SK-N-SH (cell line): Measurements from ENCODE around the gene ELMO3. TPM values are rescaled to one million over a fixed set of nuclear protein-coding genes. Genes with fewer than 3 reads are reported as not detected.

Source experiments
- CTCF ChIA-PET: fragments of 300-600, 350-600 bp; formaldehyde crosslinking; extraction: SDS; loops from one replicate; lab custom pipeline; 2021; lab: Yijun Ruan, JAX
- POLR2A ChIA-PET: fragments of 350-600 bp; sonication (Branson Sonifier 250); formaldehyde crosslinking; extraction: SDS; loops from one replicate; lab custom pipeline; 2020; ENCODE audit warnings: antibody characterized with exemption, inconsistent platforms; lab: Yijun Ruan, JAX
- DNase-seq: peaks from one replicate; pipeline ENCODE4 v3.0.0; 2012
- H2AFZ ChIP-seq: fragments of 200-600 bp; sonication (generic); 2 replicates; pipeline ENCODE4 v1.8.1; 2016; ENCODE audit warnings: antibody characterized with exemption, mild to moderate bottlenecking, low read depth
- H3F3A ChIP-seq: fragments of 200-600 bp; sonication (generic); replicated peaks from 2 replicates; pipeline ENCODE3; 2016; ENCODE audit warnings: antibody characterized with exemption, mild to moderate bottlenecking; ENCODE audit not compliant: insufficient read depth
- H3K27ac ChIP-seq, 2 experiments: fragments of 200-500 bp in 1 of 2; fragments of 200-600 bp in 1 of 2; sonication (Bioruptor generic) in 1 of 2; sonication (generic), shearing (Covaris generic) in 1 of 2; 2 replicates each; pipeline versions ENCODE4 v1.5.1 to v1.6.1; 2014 to 2016; ENCODE audit warnings: low read depth in 2 of 2, inconsistent platforms in 1 of 2, low read length in 1 of 2, mild to moderate bottlenecking in 1 of 2, mixed read lengths in 1 of 2
- H3K27me3 ChIP-seq: fragments of 200-600 bp; sonication (generic), shearing (Covaris generic); 2 replicates; pipeline ENCODE4 v1.6.1; 2016; ENCODE audit warnings: mixed run types; ENCODE audit not compliant: insufficient read depth
- H3K36me3 ChIP-seq, 2 experiments: fragments of 200-500 bp in 1 of 2; fragments of 200-600 bp in 1 of 2; sonication (Bioruptor generic) in 1 of 2; sonication (generic) in 1 of 2; replicated peaks in 1 of 2; 2 replicates each; pipeline versions ENCODE3 to v1.5.1; 2014 to 2016; ENCODE audit warnings: low read length in 1 of 2, mild to moderate bottlenecking in 1 of 2; ENCODE audit not compliant: insufficient read depth in 2 of 2, control insufficient read depth in 1 of 2
- H3K4me1 ChIP-seq, 2 experiments: fragments of 200-500 bp in 1 of 2; fragments of 200-600 bp in 1 of 2; sonication (Bioruptor generic) in 1 of 2; sonication (generic), shearing (Covaris generic) in 1 of 2; 2 replicates each; pipeline versions ENCODE4 v1.5.1 to v1.6.1; 2014 to 2016; ENCODE audit warnings: low read depth in 1 of 2, low read length in 1 of 2, mixed run types in 1 of 2; ENCODE audit not compliant: insufficient read depth in 2 of 2, control insufficient read depth in 1 of 2
- H3K4me2 ChIP-seq: fragments of 200-600 bp; sonication (generic), shearing (Covaris generic); 2 replicates; pipeline ENCODE4 v1.6.1; 2017; ENCODE audit warnings: mixed run types
- H3K4me3 ChIP-seq, 2 experiments: fragments of 200-500 bp in 1 of 2; fragments of 200-600 bp in 1 of 2; sonication (Bioruptor generic) in 1 of 2; sonication (generic), shearing (Covaris generic) in 1 of 2; 2 replicates each; pipeline versions ENCODE4 v1.5.1 to v1.8.1; 2014 to 2016; ENCODE audit warnings: low read depth in 2 of 2, inconsistent platforms in 1 of 2, low read length in 1 of 2, mild to moderate bottlenecking in 1 of 2, mixed read lengths in 1 of 2, moderate library complexity in 1 of 2
- H3K79me2 ChIP-seq: fragments of 200-600 bp; sonication (generic); 2 replicates; pipeline ENCODE4 v1.8.1; 2017; ENCODE audit warnings: mild to moderate bottlenecking; ENCODE audit not compliant: insufficient read depth
- H3K9ac ChIP-seq: fragments of 200-600 bp; sonication (generic); 2 replicates; pipeline ENCODE4 v1.6.1; 2017; ENCODE audit warnings: mixed run types
- H3K9me2 ChIP-seq: fragments of 200-600 bp; sonication (generic); 2 replicates; pipeline ENCODE4 v1.6.1; 2017; ENCODE audit warnings: mixed run types
- H3K9me3 ChIP-seq: fragments of 200-600 bp; sonication (generic); 2 replicates; pipeline ENCODE4 v1.6.1; 2017; ENCODE audit warnings: mixed run types, mild to moderate bottlenecking, moderate library complexity
- H4K20me1 ChIP-seq: fragments of 200-600 bp; sonication (generic); 2 replicates; pipeline ENCODE4 v1.6.1; 2017; ENCODE audit warnings: mild to moderate bottlenecking, mixed run types; ENCODE audit not compliant: insufficient read depth
- CHD2 ChIP-seq: fragments of 150-350 bp; IDR thresholded peaks from 2 replicates; pipeline ENCODE4 v1.6.1; 2018; ENCODE audit warnings: low read length; ENCODE audit not compliant: partially characterized antibody
- FOSL2 ChIP-seq: IDR thresholded peaks from 2 replicates; pipeline ENCODE4 v1.4.0; 2012; ENCODE audit warnings: low read depth, mild to moderate bottlenecking, moderate library complexity, borderline replicate concordance
- FOXJ3 ChIP-seq: sonication (generic); formaldehyde crosslinking; IDR thresholded peaks from 2 replicates; pipeline ENCODE4 v1.5.1; 2020; ENCODE audit warnings: mild to moderate bottlenecking, missing genetic modification reagents
- GABPA ChIP-seq: IDR thresholded peaks from 2 replicates; pipeline ENCODE4 v1.4.0; 2012; ENCODE audit warnings: low read depth, mild to moderate bottlenecking
- JUND ChIP-seq: IDR thresholded peaks from 2 replicates; pipeline ENCODE4 v1.4.0; 2012
- MEF2A ChIP-seq: IDR thresholded peaks from 2 replicates; pipeline ENCODE4 v1.4.0; 2012; ENCODE audit warnings: low read depth, borderline replicate concordance
- MXI1 ChIP-seq: IDR thresholded peaks from 2 replicates; pipeline ENCODE4 v1.6.1; 2012; ENCODE audit warnings: mild to moderate bottlenecking, low read depth, low read length, improper control_type of control experiment
- NFIC ChIP-seq: IDR thresholded peaks from 2 replicates; pipeline ENCODE4 v1.4.0; 2012; ENCODE audit warnings: borderline replicate concordance
- POLR2AphosphoS5 ChIP-seq: IDR thresholded peaks from 2 replicates; pipeline ENCODE4 v1.6.1; 2012; ENCODE audit warnings: low read depth, low read length
- RAD21 ChIP-seq: IDR thresholded peaks from 2 replicates; pipeline ENCODE4 v1.6.1; 2012; ENCODE audit warnings: mild to moderate bottlenecking, low read length
- RFX5 ChIP-seq: IDR thresholded peaks from 2 replicates; pipeline ENCODE4 v1.6.1; 2012; ENCODE audit warnings: mild to moderate bottlenecking, improper control_type of control experiment, low read length
- WGBS: methylation state at CpG from one replicate; pipeline ENCODE4 v1.1.6; 2017; ENCODE audit warnings: low lambda C conversion rate; 5-methylcytosine and 5-hydroxymethylcytosine counted together
- polyA plus RNA-seq, 3 experiments: library from polyadenylated mRNA; depleted of rRNA; stranded (reverse); fragments of >200 nt; gene quantifications; 2 replicates each; pipeline ENCODE4 v1.2.3, GENCODE V29; 2012
- TF ChIP-seq, protein P1 (sequence below): IDR thresholded peaks from 2 replicates; pipeline ENCODE4 v1.4.0; 2012; ENCODE audit warnings: low read depth
- TF ChIP-seq, protein P2 (sequence below): IDR thresholded peaks from 2 replicates; pipeline ENCODE4; 2012
- TF ChIP-seq, protein P3 (sequence below): IDR thresholded peaks from 2 replicates; pipeline ENCODE4 v1.6.1; 2012; ENCODE audit warnings: mild to moderate bottlenecking, low read depth, low read length, moderate library complexity
- TF ChIP-seq, protein P4 (sequence below): fragments of 150-350 bp; IDR thresholded peaks from 2 replicates; pipeline ENCODE4 v1.6.1; 2017; ENCODE audit warnings: antibody characterized with exemption, low read length, low read depth, borderline replicate concordance
- TF ChIP-seq, protein P5 (sequence below): IDR thresholded peaks from 2 replicates; pipeline ENCODE4 v1.4.0; 2012; ENCODE audit warnings: low read depth, borderline replicate concordance
- TF ChIP-seq, protein P6 (sequence below): IDR thresholded peaks from 2 replicates; pipeline ENCODE4 v1.4.0; 2012; ENCODE audit warnings: low read depth, borderline replicate concordance

The ELMO3 gene
- polyA plus RNA-seq, 1 of the 3 experiments (the other 2 are of a cell fraction): 2.3 TPM

DNA sequence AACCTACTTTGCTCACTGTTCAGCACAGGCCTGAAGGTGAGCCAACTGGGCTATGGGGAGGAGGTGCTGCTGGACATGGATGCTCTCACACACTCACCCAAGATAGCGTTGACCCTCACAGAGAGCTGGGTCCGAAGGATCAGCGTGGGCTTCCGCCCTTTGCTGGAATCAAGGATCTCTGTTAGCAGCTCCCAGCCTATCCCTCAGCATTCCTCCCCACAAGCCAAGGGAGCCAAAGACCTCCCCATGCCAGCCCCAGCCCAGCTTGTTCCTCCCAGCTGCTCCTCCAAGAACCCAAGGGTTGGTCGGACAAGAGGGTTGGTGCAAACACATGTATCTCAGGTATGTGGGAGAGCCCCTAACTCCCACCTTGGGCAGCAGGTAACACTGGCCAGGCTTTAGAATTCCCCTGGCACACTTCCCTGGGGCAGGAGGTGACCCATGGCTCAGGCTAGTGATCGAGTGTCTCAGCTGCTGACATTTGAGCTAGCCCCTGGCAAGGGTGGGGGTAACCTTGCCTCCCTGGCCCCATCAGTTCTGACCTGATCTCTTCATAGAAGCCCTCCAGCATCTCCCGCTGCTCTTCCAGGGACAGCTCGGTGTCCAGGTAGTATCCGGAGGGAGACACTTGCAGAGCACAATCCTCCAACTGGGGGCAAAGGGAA, 40.0 kb downstream of the ELMO3 start:
- POLR2A ChIA-PET: interaction anchor here (1.3 to 1.7 kb wide), 2 partner anchors 12 to 65 kb away, joined by 4 to 6 read pairs; partner anchors contain the start of gene TMEM208
- DNase-seq: no peak
- peaks cover 49% of the 10 kb centered on the region for H3F3A ChIP-seq
- H3K4me3 ChIP-seq: no peak overlapping the region
- no peaks in the 10 kb centered on the region for H3K9me2 ChIP-seq
- TF ChIP-seq JUND (no peak), RFX5 (no peak), MEF2A (no peak), RAD21 (no peak), NFIC (no peak), MXI1 (no peak), CHD2 (no peak), FOXJ3 (CRISPR knock-in tag) (no peak), FOSL2 (no peak), POLR2AphosphoS5 (no peak), GABPA (no peak)
- TF ChIP-seq, protein P1, sequence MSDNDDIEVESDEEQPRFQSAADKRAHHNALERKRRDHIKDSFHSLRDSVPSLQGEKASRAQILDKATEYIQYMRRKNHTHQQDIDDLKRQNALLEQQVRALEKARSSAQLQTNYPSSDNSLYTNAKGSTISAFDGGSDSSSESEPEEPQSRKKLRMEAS: no peak
- TF ChIP-seq, protein P2, sequence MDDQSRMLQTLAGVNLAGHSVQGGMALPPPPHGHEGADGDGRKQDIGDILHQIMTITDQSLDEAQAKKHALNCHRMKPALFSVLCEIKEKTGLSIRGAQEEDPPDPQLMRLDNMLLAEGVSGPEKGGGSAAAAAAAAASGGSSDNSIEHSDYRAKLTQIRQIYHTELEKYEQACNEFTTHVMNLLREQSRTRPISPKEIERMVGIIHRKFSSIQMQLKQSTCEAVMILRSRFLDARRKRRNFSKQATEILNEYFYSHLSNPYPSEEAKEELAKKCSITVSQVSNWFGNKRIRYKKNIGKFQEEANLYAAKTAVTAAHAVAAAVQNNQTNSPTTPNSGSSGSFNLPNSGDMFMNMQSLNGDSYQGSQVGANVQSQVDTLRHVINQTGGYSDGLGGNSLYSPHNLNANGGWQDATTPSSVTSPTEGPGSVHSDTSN: no peak
- TF ChIP-seq, protein P3, sequence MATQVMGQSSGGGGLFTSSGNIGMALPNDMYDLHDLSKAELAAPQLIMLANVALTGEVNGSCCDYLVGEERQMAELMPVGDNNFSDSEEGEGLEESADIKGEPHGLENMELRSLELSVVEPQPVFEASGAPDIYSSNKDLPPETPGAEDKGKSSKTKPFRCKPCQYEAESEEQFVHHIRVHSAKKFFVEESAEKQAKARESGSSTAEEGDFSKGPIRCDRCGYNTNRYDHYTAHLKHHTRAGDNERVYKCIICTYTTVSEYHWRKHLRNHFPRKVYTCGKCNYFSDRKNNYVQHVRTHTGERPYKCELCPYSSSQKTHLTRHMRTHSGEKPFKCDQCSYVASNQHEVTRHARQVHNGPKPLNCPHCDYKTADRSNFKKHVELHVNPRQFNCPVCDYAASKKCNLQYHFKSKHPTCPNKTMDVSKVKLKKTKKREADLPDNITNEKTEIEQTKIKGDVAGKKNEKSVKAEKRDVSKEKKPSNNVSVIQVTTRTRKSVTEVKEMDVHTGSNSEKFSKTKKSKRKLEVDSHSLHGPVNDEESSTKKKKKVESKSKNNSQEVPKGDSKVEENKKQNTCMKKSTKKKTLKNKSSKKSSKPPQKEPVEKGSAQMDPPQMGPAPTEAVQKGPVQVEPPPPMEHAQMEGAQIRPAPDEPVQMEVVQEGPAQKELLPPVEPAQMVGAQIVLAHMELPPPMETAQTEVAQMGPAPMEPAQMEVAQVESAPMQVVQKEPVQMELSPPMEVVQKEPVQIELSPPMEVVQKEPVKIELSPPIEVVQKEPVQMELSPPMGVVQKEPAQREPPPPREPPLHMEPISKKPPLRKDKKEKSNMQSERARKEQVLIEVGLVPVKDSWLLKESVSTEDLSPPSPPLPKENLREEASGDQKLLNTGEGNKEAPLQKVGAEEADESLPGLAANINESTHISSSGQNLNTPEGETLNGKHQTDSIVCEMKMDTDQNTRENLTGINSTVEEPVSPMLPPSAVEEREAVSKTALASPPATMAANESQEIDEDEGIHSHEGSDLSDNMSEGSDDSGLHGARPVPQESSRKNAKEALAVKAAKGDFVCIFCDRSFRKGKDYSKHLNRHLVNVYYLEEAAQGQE: no peak
- TF ChIP-seq, protein P4, sequence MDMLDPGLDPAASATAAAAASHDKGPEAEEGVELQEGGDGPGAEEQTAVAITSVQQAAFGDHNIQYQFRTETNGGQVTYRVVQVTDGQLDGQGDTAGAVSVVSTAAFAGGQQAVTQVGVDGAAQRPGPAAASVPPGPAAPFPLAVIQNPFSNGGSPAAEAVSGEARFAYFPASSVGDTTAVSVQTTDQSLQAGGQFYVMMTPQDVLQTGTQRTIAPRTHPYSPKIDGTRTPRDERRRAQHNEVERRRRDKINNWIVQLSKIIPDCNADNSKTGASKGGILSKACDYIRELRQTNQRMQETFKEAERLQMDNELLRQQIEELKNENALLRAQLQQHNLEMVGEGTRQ: no peak
- TF ChIP-seq, protein P5, sequence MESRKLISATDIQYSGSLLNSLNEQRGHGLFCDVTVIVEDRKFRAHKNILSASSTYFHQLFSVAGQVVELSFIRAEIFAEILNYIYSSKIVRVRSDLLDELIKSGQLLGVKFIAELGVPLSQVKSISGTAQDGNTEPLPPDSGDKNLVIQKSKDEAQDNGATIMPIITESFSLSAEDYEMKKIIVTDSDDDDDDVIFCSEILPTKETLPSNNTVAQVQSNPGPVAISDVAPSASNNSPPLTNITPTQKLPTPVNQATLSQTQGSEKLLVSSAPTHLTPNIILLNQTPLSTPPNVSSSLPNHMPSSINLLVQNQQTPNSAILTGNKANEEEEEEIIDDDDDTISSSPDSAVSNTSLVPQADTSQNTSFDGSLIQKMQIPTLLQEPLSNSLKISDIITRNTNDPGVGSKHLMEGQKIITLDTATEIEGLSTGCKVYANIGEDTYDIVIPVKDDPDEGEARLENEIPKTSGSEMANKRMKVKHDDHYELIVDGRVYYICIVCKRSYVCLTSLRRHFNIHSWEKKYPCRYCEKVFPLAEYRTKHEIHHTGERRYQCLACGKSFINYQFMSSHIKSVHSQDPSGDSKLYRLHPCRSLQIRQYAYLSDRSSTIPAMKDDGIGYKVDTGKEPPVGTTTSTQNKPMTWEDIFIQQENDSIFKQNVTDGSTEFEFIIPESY: no peak
- TF ChIP-seq, protein P6, sequence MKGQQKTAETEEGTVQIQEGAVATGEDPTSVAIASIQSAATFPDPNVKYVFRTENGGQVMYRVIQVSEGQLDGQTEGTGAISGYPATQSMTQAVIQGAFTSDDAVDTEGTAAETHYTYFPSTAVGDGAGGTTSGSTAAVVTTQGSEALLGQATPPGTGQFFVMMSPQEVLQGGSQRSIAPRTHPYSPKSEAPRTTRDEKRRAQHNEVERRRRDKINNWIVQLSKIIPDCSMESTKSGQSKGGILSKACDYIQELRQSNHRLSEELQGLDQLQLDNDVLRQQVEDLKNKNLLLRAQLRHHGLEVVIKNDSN: no peak
- TF ChIP-seq, all 33 proteins: peak for 0
- CTCF ChIA-PET: interaction anchor here (0.9 to 1.9 kb wide), 3 partner anchors 12 to 65 kb away, joined by 3 to 7 read pairs (median 3); partner anchors contain the start of gene TMEM208
- no peaks in the 10 kb centered on the region for H3K27me3 ChIP-seq
- H3K4me2 ChIP-seq: no peak overlapping the region
- peaks cover 16 to 35% of the 10 kb centered on the region in 2 experiments; a peak in 3 of 4 replicates for H3K4me1 ChIP-seq
- H2AFZ ChIP-seq: no peak overlapping the region
- no peak overlapping the region for H3K27ac ChIP-seq
- peaks cover 44% of the 10 kb centered on the region for H3K79me2 ChIP-seq
- 100% methylated on average over 6 of the region's 9 CpGs for WGBS
- no peak overlapping the region for H3K9ac ChIP-seq
- no peaks in the 10 kb centered on the region for H4K20me1 ChIP-seq
- H3K9me3 ChIP-seq: no peaks in the 10 kb centered on the region
- H3K36me3 ChIP-seq: peaks cover 40 to 44% of the 10 kb centered on the region in 2 experiments
